Measurements from ENCODE around the gene FSTL4. TPM values are rescaled to one million over a fixed set of nuclear protein-coding genes. Genes with fewer than 3 reads are reported as not detected.

FSTL4 gene
- total and polyA plus RNA-seq, 2 of the 13 experiments (the other 11 are each of a cell fraction or from before 2014, with no cell fraction given): 2.1 to 3.0 TPM

DNA sequence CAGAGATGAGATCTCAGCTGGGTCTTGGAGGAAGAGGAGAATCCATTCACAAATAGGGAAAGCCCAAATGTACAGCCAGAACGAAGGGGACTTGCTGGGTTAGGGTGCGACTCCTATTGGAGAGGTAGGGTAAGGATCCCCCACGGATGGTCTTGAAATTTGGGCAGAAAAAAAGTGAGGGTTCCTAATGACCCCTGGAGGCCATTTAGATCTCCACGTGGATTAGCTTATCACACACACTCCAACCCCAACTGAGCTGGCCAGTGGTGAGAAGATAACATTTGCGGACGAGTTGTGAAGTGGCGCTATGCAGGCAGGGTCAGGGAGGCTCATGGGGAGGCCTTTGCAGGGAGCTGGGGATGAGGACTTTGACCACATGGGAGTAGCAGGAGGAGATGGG, 86.0 kb downstream of the FSTL4 start (continued):
- TF ChIP-seq, protein P1, sequence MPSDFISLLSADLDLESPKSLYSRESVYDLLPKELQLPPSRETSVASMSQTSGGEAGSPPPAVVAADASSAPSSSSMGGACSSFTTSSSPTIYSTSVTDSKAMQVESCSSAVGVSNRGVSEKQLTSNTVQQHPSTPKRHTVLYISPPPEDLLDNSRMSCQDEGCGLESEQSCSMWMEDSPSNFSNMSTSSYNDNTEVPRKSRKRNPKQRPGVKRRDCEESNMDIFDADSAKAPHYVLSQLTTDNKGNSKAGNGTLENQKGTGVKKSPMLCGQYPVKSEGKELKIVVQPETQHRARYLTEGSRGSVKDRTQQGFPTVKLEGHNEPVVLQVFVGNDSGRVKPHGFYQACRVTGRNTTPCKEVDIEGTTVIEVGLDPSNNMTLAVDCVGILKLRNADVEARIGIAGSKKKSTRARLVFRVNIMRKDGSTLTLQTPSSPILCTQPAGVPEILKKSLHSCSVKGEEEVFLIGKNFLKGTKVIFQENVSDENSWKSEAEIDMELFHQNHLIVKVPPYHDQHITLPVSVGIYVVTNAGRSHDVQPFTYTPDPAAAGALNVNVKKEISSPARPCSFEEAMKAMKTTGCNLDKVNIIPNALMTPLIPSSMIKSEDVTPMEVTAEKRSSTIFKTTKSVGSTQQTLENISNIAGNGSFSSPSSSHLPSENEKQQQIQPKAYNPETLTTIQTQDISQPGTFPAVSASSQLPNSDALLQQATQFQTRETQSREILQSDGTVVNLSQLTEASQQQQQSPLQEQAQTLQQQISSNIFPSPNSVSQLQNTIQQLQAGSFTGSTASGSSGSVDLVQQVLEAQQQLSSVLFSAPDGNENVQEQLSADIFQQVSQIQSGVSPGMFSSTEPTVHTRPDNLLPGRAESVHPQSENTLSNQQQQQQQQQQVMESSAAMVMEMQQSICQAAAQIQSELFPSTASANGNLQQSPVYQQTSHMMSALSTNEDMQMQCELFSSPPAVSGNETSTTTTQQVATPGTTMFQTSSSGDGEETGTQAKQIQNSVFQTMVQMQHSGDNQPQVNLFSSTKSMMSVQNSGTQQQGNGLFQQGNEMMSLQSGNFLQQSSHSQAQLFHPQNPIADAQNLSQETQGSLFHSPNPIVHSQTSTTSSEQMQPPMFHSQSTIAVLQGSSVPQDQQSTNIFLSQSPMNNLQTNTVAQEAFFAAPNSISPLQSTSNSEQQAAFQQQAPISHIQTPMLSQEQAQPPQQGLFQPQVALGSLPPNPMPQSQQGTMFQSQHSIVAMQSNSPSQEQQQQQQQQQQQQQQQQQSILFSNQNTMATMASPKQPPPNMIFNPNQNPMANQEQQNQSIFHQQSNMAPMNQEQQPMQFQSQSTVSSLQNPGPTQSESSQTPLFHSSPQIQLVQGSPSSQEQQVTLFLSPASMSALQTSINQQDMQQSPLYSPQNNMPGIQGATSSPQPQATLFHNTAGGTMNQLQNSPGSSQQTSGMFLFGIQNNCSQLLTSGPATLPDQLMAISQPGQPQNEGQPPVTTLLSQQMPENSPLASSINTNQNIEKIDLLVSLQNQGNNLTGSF (CRISPR knock-in tag; IDR thresholded peaks at IDR 0.05): no peak

DNA sequence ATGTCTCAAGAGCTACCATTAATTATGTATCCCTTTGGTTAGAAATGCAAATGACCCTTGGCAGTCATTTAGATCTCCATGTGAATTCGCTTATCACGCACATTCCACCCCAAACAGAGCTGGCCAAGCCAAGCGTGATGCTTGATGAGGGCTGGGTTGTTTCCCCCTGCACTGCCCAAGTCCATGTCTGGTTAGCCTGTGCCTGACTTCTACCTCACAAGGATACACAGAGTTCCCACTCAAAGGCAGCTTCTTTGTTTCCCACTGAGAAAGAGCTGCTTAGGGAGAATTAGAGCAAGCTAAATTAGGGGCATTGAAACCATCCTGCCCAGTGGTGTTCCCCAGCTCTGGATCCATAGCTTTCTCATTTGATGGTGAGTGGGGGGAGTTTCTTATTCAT, 87.2 kb downstream of the FSTL4 start:
- Histone ChIP-seq H2AFZ (ENCODE audit: low read length) (no peak overlapping the region), H3K27ac (ENCODE audit: extremely low read length, insufficient read depth, low read length) (no peak overlapping the region), H3K27me3 (ENCODE audit: control insufficient read depth in 1 of 2, insufficient read depth in 2 of 2, low read length in 2 of 2) (peaks cover 2 to 3% of the 10 kb centered on the region in 2 experiments; a peak in 3 of 5 replicates), H3K36me3 (replicated peaks in 1 of 2; ENCODE audit: control insufficient read depth in 1 of 2, insufficient read depth in 2 of 2, low read length in 2 of 2) (no peaks in the 10 kb centered on the region), H3K4me1 (ENCODE audit: insufficient read depth, low read length) (no peaks in the 10 kb centered on the region), H3K4me3 (replicated peaks in 1 of 3; ENCODE audit: insufficient read depth in 1 of 3, low read depth in 2 of 3, low read length in 3 of 3) (no peak overlapping the region), H3K79me2 (ENCODE audit: insufficient read depth, low read length) (no peaks in the 10 kb centered on the region), H3K9me3 (ENCODE audit: low read length) (no peaks in the 10 kb centered on the region), H3K9ac (ENCODE audit: insufficient read depth, low read depth, low read length) (no peak overlapping the region), H4K20me1 (ENCODE audit: insufficient read depth, low read length) (no peaks in the 10 kb centered on the region), H3K4me2 (ENCODE audit: low read depth, low read length) (no peak overlapping the region)
- no TSS peak for BruUV-seq (replicated peaks)
- ATAC-seq (no peak), FAIRE-seq (no peak), DNase-seq (ENCODE audit: low spot score) (no peak)
- WGBS (ENCODE audit: low lambda C conversion rate): 68% methylated on average over 3 of the region's 3 CpGs
- POLR2A ChIA-PET: no interaction called here
- in situ Hi-C loops (cut with HindIII; ENCODE audit: extremely low pct_ligation_motif_present, low pct_unique_long_range_greater_than_20kb): no loop called here
- CTCF ChIA-PET (ENCODE audit: low intra/inter-chr PET ratio, low total read pairs): no interaction called here
- intact Hi-C loops (cut with micrococcal nuclease; ENCODE audit: unreplicated experiment): no loop called here
- no peak for TF ChIP-seq ZNF891 (CRISPR knock-in tag; IDR thresholded peaks at IDR 0.05)
- no peak for TF ChIP-seq TP53 (CRISPR knock-in tag; conservative IDR thresholded peaks at IDR 0.05)
- TF ChIP-seq FOSL2 (CRISPR knock-in tag; IDR thresholded peaks at IDR 0.05): no peak
- no peak for TF ChIP-seq ZBTB8A (CRISPR knock-in tag; IDR thresholded peaks at IDR 0.05; ENCODE audit: borderline replicate concordance, low read depth)
- no peak for TF ChIP-seq SNAI1 (CRISPR knock-in tag; IDR thresholded peaks at IDR 0.05; ENCODE audit: borderline replicate concordance)
- no peak for TF ChIP-seq SUZ12 (IDR thresholded peaks at IDR 0.05; ENCODE audit: low read depth, low read length)
- TF ChIP-seq, protein P2, sequence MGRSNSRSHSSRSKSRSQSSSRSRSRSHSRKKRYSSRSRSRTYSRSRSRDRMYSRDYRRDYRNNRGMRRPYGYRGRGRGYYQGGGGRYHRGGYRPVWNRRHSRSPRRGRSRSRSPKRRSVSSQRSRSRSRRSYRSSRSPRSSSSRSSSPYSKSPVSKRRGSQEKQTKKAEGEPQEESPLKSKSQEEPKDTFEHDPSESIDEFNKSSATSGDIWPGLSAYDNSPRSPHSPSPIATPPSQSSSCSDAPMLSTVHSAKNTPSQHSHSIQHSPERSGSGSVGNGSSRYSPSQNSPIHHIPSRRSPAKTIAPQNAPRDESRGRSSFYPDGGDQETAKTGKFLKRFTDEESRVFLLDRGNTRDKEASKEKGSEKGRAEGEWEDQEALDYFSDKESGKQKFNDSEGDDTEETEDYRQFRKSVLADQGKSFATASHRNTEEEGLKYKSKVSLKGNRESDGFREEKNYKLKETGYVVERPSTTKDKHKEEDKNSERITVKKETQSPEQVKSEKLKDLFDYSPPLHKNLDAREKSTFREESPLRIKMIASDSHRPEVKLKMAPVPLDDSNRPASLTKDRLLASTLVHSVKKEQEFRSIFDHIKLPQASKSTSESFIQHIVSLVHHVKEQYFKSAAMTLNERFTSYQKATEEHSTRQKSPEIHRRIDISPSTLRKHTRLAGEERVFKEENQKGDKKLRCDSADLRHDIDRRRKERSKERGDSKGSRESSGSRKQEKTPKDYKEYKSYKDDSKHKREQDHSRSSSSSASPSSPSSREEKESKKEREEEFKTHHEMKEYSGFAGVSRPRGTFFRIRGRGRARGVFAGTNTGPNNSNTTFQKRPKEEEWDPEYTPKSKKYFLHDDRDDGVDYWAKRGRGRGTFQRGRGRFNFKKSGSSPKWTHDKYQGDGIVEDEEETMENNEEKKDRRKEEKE (IDR thresholded peaks at IDR 0.05): no peak
- no peak for TF ChIP-seq SETDB1 (CRISPR knock-in tag; IDR thresholded peaks at IDR 0.05; ENCODE audit: borderline replicate concordance)
- TF ChIP-seq ZBTB7A (CRISPR knock-in tag; IDR thresholded peaks at IDR 0.05): no peak
- no peak for TF ChIP-seq KDM5B (CRISPR knock-in tag; IDR thresholded peaks at IDR 0.05; ENCODE audit: borderline replicate concordance)
- TF ChIP-seq SALL2 (CRISPR knock-in tag; IDR thresholded peaks at IDR 0.05): no peak
- TF ChIP-seq RBFOX2 (IDR thresholded peaks at IDR 0.05; ENCODE audit: low read depth, low read length): no peak

Measured in HepG2 (cell line).